Esophagus squamous epithelium (tissue), 5 donors: ENCODE measurements around the gene MIA. TPM values are rescaled to one million over a fixed set of nuclear protein-coding genes. Genes with fewer than 3 reads are reported as not detected.

ENCODE experiments used
- DNase-seq: peaks from one replicate; lab custom pipeline; 2025; lab: John Stamatoyannopoulos, UW
- H3K27ac ChIP-seq, 4 donors: fragments of 200-600 bp; sonication (generic); one replicate each; pipeline ENCODE4 v1.5.1; 2016 to 2019; ENCODE audit warnings: mild to moderate bottlenecking in 1 of 4
- H3K27me3 ChIP-seq, 4 donors: fragments of 200-600 bp; sonication (generic); 1 replicate in 3 of 4; 2 replicates in 1 of 4; pipeline versions ENCODE4 v1.5.1 to v1.6.0; 2017 to 2021; ENCODE audit warnings: antibody characterized with exemption in 1 of 4
- H3K36me3 ChIP-seq, 3 donors: fragments of 200-600 bp; sonication (generic); one replicate each; pipeline ENCODE4 v1.5.1; 2016 to 2019
- H3K4me1 ChIP-seq, 3 donors: fragments of 200-600 bp; sonication (generic); one replicate each; pipeline ENCODE4 v1.5.1; 2017 to 2019
- H3K4me3 ChIP-seq, 4 donors: fragments of 200-600 bp; sonication (generic); 1 replicate in 3 of 4; 2 replicates in 1 of 4; pipeline ENCODE4 v1.5.1; 2016 to 2019; ENCODE audit warnings: mild to moderate bottlenecking in 2 of 4, moderate library complexity in 1 of 4
- H3K9me3 ChIP-seq, 3 donors: fragments of 200-600 bp; sonication (generic); one replicate each; pipeline ENCODE4 v1.5.1; 2016 to 2019
- CTCF ChIP-seq, 6 experiments: fragments of 450-650 bp in 4 of 6; fragments of 200-600 bp in 2 of 6; sonication (generic) in 2 of 6; IDR thresholded peaks; one replicate each; pipeline ENCODE4 v1.5.1; 2016 to 2019; ENCODE audit warnings: antibody characterized with exemption in 6 of 6, mild to moderate bottlenecking in 4 of 6, moderate library complexity in 4 of 6
- POLR2A ChIP-seq, 4 donors: fragments of 450-650 bp; IDR thresholded peaks; one replicate each; pipeline ENCODE4 v1.6.1; 2017; ENCODE audit warnings: antibody characterized with exemption in 4 of 4, mild to moderate bottlenecking in 4 of 4, moderate library complexity in 3 of 4
- WGBS, 2 donors: methylation state at CpG; one replicate each; pipeline ENCODE4 v1.1.5; 2018; 5-methylcytosine and 5-hydroxymethylcytosine counted together
- intact Hi-C: fragments of 100-400 bp; cut with DNase I; formaldehyde crosslinking; loops from one replicate; pipeline ENCODE4 v1.15.0; 2022
- total RNA-seq, 4 donors: library from RNA; depleted of rRNA; stranded (reverse); fragments of >200 nt; gene quantifications; one replicate each; pipeline ENCODE4 v1.1.0, GENCODE V29; 2016
- donor health status: DM: yes; HTN: yes; CAD: no.

The MIA gene
- total RNA-seq, 4 donors from 2014 or later, result 3.7 TPM; not detected in 3

DNA sequence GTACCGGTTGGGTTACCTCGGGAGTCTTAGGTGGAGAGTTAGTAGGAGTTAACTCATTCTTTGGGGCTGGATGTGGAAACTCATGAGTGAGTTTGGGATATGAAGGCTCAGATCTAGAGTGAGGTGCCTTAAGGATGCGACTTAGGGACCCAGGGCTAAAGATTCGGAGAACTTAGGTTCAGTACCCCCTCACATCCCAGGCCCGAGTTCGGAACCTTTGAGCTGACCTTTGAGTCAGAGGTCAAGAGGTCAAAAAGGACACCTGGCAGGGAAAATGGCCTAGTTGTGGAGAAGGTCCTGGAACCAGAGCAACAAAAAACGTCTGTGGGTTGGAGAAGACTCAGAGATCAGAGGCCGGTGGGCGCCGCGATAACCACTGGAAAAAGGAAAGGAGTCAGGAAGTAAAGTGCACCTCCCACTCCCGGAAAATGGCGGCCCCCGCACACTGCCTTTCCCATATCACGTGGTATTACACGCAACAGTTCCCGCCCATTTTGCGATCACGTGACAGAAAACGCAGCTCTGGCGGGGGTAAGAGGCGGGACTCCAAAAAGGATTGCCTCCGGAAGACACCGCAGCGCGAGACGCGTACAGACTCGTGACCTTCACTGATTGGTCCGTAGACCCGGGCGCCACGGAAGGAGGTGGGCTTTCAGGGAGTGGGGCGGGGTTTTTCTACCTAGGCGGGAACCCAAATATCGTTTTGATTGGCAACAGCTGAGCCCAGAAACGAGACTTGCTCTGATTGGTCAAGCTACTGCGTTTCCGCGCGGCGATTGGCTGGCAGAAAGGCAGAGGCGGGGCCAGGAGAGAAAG, 25.1 kb upstream of the MIA start, which contains the start of gene ACTMAP:
Gene ACTMAP (minus strand): TSS at position 420 of the 816 bp plus-strand sequence. CDS start 674 bp downstream, outside the sequence.
- Histone ChIP-seq H3K36me3 (peaks cover 0 to 11% (median 0%) of the 10 kb centered on the region in 3 donors), H3K27me3 (no peaks in the 10 kb centered on the region), H3K27ac (peak within 1 kb of the TSS; percentile 96 to 98 (median 98)), H3K4me3 (peak within 1 kb of the TSS; percentile 46 to 86 (median 74)), H3K4me1 (peaks cover 16 to 65% (median 47%) of the 10 kb centered on the region in 3 donors), H3K9me3 (no peaks in the 10 kb centered on the region)
- peak; percentile 99 for DNase-seq
- intact Hi-C loops, result no loop called here
- WGBS, 2 donors, result 0 to 2% methylated on average over 33 to 40 of the region's 43 CpGs
- TF ChIP-seq CTCF (IDR thresholded peaks at IDR 0.05) (peak in 3 of 6 experiments; percentile 9 to 39 (median 12)), POLR2A (IDR thresholded peaks at IDR 0.05) (peak in 2 of 4 donors; percentile 77 to 84)

GRCh38 chr19:40750874-40751537, 24.3 kb upstream of the MIA start, which contains the start of gene SNRPA:
TSS of gene SNRPA (plus strand) at chr19:40751203. CDS start at chr19:40751409, 206 bp downstream.
- peak; percentile 87 for DNase-seq
- intact Hi-C loops, result no loop called here
- no peaks in the 10 kb centered on the region for H3K27me3 ChIP-seq
- H3K36me3 ChIP-seq, result peaks cover 0 to 19% (median 6%) of the 10 kb centered on the region in 3 donors
- peak within 1 kb of the TSS; percentile 96 to 98 (median 98) for H3K27ac ChIP-seq
- peak within 1 kb of the TSS; percentile 46 to 86 (median 74) for H3K4me3 ChIP-seq
- whole genome bisulfite sequencing, 2 donors, result 0 to 1% methylated on average over 35 to 39 of the region's 46 CpGs
- peaks cover 23 to 66% (median 54%) of the 10 kb centered on the region in 3 donors for H3K4me1 ChIP-seq
- TF ChIP-seq POLR2A (IDR thresholded peaks at IDR 0.05) (peak in 3 of 4 donors; percentile 52 to 93 (median 69)), CTCF (IDR thresholded peaks at IDR 0.05) (peak in 1 of 6 experiments; percentile 4)
- no peaks in the 10 kb centered on the region for H3K9me3 ChIP-seq

- 50% methylated on average over 12 of the region's 12 CpGs for WGBS, 2 donors
- intact Hi-C loops, result no loop called here
- Histone ChIP-seq H3K4me1 (peaks cover 27 to 79% (median 55%) of the 10 kb centered on the region in 3 donors), H3K27ac (peak overlapping the region; percentile 87 to 98 (median 98)), H3K9me3 (no peaks in the 10 kb centered on the region), H3K36me3 (peaks cover 2 to 32% (median 14%) of the 10 kb centered on the region in 3 donors), H3K4me3 (peak overlapping the region; percentile 46 to 86 (median 74)), H3K27me3 (no peaks in the 10 kb centered on the region)
- DNase-seq, result no peak
- TF ChIP-seq CTCF (IDR thresholded peaks at IDR 0.05), result no peak
- TF ChIP-seq POLR2A (IDR thresholded peaks at IDR 0.05), result no peak
Measured at GRCh38 chr19:40752257-40752781, 23.0 kb upstream of the MIA start.

- H3K27ac ChIP-seq, result peak overlapping the region; percentile 48 to 60 (median 52)
- TF ChIP-seq POLR2A (IDR thresholded peaks at IDR 0.05), result no peak
- no peak for TF ChIP-seq CTCF (IDR thresholded peaks at IDR 0.05)
- DNase-seq, result no peak
- peak overlapping the region in 2 of 4 donors; percentile 4 to 18 for H3K4me3 ChIP-seq
- 68 to 72% methylated on average over 8 to 9 of the region's 9 CpGs for WGBS, 2 donors
- H3K27me3 ChIP-seq, result no peaks in the 10 kb centered on the region
- H3K36me3 ChIP-seq, result peaks cover 17 to 56% (median 18%) of the 10 kb centered on the region in 3 donors
- H3K4me1 ChIP-seq, result peaks cover 22 to 71% (median 40%) of the 10 kb centered on the region in 3 donors
- intact Hi-C loops, result no loop called here
- no peaks in the 10 kb centered on the region for H3K9me3 ChIP-seq
Measured at GRCh38 chr19:40754611-40755247, 20.6 kb upstream of the MIA start.
